ENCODE data around the gene CPNE9.
"Not testable (repeated sequence)": the region's sequence is repeated elsewhere in the genome, so short reads cannot be mapped to it uniquely, and the experiment has no call there.

The CPNE9 gene

DNA sequence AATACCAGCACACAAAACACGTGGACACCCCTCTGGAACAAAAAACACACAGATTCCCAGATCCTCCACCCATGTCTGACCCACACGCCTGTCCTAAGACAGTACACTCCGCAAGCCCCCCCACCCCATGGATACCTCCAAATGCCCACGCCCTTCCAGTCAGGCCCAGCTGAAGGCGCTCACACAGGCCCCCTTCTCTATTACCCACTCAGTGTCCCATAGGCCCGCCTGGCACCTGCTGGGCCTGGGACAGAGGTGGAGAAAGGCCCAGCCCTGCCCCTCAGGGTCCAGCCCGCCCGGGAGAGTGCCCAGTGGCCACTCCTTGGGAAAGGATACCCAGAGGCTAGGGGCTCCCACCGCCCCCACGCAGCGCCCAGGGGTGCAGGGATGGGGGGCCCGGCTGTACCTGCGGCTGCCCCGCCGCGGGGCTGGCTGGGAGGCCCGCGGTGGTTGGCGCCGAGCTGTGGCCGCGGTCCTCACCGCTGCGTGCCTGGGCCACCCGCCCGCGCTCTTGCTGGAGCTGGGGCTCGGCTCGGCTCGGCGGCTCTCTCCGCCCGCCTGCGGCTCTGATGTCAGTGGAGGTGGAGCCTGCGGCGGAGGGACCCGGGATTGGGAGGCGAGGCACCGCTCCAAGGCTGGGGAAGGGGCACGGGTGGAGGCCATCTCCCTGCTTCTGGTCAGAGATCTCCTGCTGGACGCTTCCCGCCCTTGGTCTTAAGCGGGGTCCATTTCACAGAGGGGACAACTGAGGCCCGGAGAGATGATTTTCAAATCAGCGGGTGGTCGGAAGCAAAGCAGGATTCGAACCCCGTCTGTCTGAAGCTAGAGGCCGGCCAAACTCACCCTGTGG lies 66.0 kb downstream of the CPNE9 start, which contains the start of gene CAMK1:
TSS of gene CAMK1 (minus strand) at position 522 of the 850 bp plus-strand sequence. CDS start 2,198 bp downstream, outside the sequence.
- Mint-ChIP-seq H3K27me3 (ENCODE audit: low read depth) (no peaks in the 10 kb centered on the region), H3K4me1 (peaks cover 36% of the 10 kb centered on the region)

DNA sequence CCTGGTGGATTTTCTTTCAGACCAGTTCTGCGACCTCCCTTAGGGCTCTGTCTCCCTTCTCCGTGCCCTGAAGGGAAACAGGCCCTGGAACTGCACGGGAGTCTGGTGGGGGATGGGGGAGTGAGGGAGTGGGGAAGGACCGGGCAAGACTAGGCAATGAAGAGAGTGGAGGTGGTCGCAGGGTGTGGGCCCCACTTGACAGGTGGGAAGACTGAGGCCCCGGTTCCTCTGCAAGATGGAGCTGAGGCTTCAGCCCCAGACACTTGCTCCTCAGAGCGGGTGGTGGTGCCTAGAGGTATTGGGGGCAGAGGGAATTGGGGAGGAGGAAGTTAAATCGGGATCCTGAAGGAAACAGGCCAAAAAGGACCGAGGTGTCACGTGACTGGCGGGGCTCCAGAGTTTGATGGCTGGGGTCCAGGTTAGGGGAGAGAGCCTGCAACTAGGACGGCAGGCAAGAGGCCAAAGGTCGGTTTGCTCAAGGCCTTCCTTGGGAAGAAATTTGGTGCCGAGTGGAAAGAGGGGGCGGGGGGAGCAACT lies 66.7 kb downstream of the CPNE9 start:
- H3K27ac Mint-ChIP-seq: peak overlapping the region in 2 of 3 experiments; percentile 95 to 97
- peak overlapping the region; percentile 70 to 86 (median 85) for H3K4me3 Mint-ChIP-seq
- no peaks in the 10 kb centered on the region for H3K9me3 Mint-ChIP-seq
- H3K36me3 Mint-ChIP-seq (ENCODE audit: low read depth): peaks cover under 1% of the 10 kb centered on the region
- peaks cover 39% of the 10 kb centered on the region for H3K4me1 Mint-ChIP-seq
- no peaks in the 10 kb centered on the region for H3K27me3 Mint-ChIP-seq (ENCODE audit: low read depth)
- TF ChIP-seq CTCF (IDR thresholded peaks at IDR 0.05; ENCODE audit: unreplicated experiment in 3 of 3): no peak

More for the DNA sequence above, 66.0 kb downstream of the CPNE9 start, which contains the start of gene CAMK1:
- H3K4me3 Mint-ChIP-seq: peak within 1 kb of the TSS; percentile 74 to 87 (median 85)
- no peaks in the 10 kb centered on the region for H3K9me3 Mint-ChIP-seq
- H3K27ac Mint-ChIP-seq: peak within 1 kb of the TSS in 2 of 3 experiments; percentile 95 to 97
- no peak for TF ChIP-seq CTCF (IDR thresholded peaks at IDR 0.05; ENCODE audit: unreplicated experiment in 3 of 3)
- H3K36me3 Mint-ChIP-seq (ENCODE audit: low read depth): peaks cover 3% of the 10 kb centered on the region

DNA sequence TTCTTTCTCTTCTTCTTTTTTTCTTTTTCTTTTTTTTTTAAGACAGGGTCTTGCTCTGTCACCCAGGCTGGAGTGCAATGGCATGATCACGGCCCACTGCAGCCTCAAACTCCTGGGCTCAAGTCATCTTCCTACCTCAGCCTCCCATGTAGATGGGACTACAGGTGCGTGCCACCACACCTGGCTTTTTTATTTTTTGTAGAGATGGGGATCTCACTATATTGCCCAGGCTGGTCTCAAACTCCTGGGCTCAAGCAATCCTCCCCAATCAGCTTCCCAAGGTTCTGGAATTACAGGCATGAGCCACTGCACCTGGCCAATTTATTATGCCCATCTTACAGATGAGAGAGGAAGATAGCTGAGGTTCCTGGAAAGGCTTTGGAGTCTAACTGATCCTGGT lies 67.4 kb downstream of the CPNE9 start:
- not testable (repeated sequence) for H3K36me3 Mint-ChIP-seq (ENCODE audit: low read depth); H3K27me3 Mint-ChIP-seq (ENCODE audit: low read depth); H3K9me3 Mint-ChIP-seq
- H3K27ac Mint-ChIP-seq: peak overlapping the region in 2 of 3 experiments; percentile 95 to 97
- peaks cover 42% of the 10 kb centered on the region for H3K4me1 Mint-ChIP-seq
- H3K4me3 Mint-ChIP-seq: peak overlapping the region; percentile 70 to 86 (median 85)

GRCh38 chr3:9776896-9777693 lies 73.5 kb downstream of the CPNE9 start:
- Mint-ChIP-seq H3K9me3 (no peaks in the 10 kb centered on the region), H3K4me1 (peaks cover 48% of the 10 kb centered on the region), H3K36me3 (ENCODE audit: low read depth) (peaks cover 18% of the 10 kb centered on the region), H3K27ac (peak overlapping the region in 1 of 3 experiments; percentile 85), H3K27me3 (ENCODE audit: low read depth) (no peaks in the 10 kb centered on the region), H3K4me3 (no peak overlapping the region)
- no peak for TF ChIP-seq CTCF (IDR thresholded peaks at IDR 0.05; ENCODE audit: unreplicated experiment in 3 of 3)

- Mint-ChIP-seq H3K36me3 (ENCODE audit: low read depth) (peaks cover 22% of the 10 kb centered on the region), H3K4me1 (peaks cover 43% of the 10 kb centered on the region), H3K27me3 (ENCODE audit: low read depth) (no peaks in the 10 kb centered on the region), H3K4me3 (no peak overlapping the region), H3K27ac (peak overlapping the region in 2 of 3 experiments; percentile 12 to 85), H3K9me3 (no peaks in the 10 kb centered on the region)
- no peak for TF ChIP-seq CTCF (IDR thresholded peaks at IDR 0.05; ENCODE audit: unreplicated experiment in 3 of 3)
Measured at GRCh38 chr3:9777694-9778021, 74.0 kb downstream of the CPNE9 start.
